SK-N-SH (cell line): Measurements from ENCODE around the gene WNK2.

Source experiments
- EP300 ChIP-seq, 2 experiments: IDR thresholded peaks; 2 replicates each; pipeline versions ENCODE4 v1.4.0 to v1.6.1; 2012; ENCODE audit warnings: borderline replicate concordance in 1 of 2, low read depth in 1 of 2, low read length in 1 of 2
- EZH2phosphoT487 ChIP-seq: fragments of 200-600 bp; sonication (generic); IDR thresholded peaks from 2 replicates; pipeline ENCODE4 v1.6.1; 2017; ENCODE audit warnings: low read depth, mixed run types, mild to moderate bottlenecking, antibody characterized with exemption, moderate library complexity, borderline replicate concordance
- MXI1 ChIP-seq: IDR thresholded peaks from 2 replicates; pipeline ENCODE4 v1.6.1; 2012; ENCODE audit warnings: mild to moderate bottlenecking, low read depth, low read length, improper control_type of control experiment

GRCh38 chr9:93136011-93136440 lies 47.9 kb upstream of the WNK2 start:
- no peak for TF ChIP-seq EZH2phosphoT487
- no peak for TF ChIP-seq MXI1
- no peak for TF ChIP-seq EP300 (IDR thresholded peaks at IDR 0.05; ENCODE audit: borderline replicate concordance in 1 of 2, low read depth in 1 of 2, low read length in 1 of 2)
